ENCODE measurements around the gene TULP1.

DNA sequence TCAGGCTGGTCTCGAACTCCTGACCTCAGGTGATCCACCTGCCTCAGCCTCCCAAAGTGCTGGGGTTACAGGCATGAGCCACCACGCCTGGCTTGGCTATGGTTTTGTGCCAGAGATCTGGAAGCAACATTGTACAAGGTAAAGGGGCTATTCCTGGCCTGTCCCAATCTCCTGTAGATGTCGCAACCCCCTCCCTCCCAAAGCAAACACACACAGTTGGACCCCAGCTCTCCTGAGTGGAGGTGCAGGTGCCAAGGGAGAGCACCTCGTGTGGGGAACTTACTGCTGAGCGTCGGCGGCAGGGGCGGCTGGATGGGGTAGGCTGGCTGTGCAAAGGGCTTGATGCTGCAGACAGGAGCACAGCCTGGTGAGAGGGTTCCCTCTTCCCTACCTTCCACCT lies 35.7 kb downstream of the TULP1 start:
- TF ChIP-seq ZNF160 (CRISPR knock-in tag; IDR thresholded peaks at IDR 0.05), result no peak
- no peak for TF ChIP-seq RAD51 (IDR thresholded peaks at IDR 0.05; ENCODE audit: borderline replicate concordance)
- TF ChIP-seq TCF7L2 (IDR thresholded peaks at IDR 0.05; ENCODE audit: low read depth, low read length), result no peak
- TF ChIP-seq POLR2AphosphoS5 (IDR thresholded peaks at IDR 0.05; ENCODE audit: low read depth, low read length), result no peak
- TF ChIP-seq U2AF2 (IDR thresholded peaks at IDR 0.05; ENCODE audit: low read depth, low read length), result no peak
- TF ChIP-seq, protein P1, sequence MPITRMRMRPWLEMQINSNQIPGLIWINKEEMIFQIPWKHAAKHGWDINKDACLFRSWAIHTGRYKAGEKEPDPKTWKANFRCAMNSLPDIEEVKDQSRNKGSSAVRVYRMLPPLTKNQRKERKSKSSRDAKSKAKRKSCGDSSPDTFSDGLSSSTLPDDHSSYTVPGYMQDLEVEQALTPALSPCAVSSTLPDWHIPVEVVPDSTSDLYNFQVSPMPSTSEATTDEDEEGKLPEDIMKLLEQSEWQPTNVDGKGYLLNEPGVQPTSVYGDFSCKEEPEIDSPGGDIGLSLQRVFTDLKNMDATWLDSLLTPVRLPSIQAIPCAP (CRISPR knock-in tag; IDR thresholded peaks at IDR 0.05; ENCODE audit: low read depth), result no peak
- TF ChIP-seq KLF9 (CRISPR knock-in tag; IDR thresholded peaks at IDR 0.05; ENCODE audit: low read depth), result no peak
- TF ChIP-seq, protein P2, sequence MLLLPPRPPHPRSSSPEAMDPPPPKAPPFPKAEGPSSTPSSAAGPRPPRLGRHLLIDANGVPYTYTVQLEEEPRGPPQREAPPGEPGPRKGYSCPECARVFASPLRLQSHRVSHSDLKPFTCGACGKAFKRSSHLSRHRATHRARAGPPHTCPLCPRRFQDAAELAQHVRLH (CRISPR knock-in tag; IDR thresholded peaks at IDR 0.05; ENCODE audit: borderline replicate concordance, low read depth), result no peak
- TF ChIP-seq SMAD1 (CRISPR knock-in tag; IDR thresholded peaks at IDR 0.05; ENCODE audit: borderline replicate concordance, low read depth), result no peak
- no peak for TF ChIP-seq NR2F6 (IDR thresholded peaks at IDR 0.05)
- TF ChIP-seq NR2F6 (CRISPR knock-in tag; IDR thresholded peaks at IDR 0.05), result no peak
- no peak for TF ChIP-seq NFYB (CRISPR knock-in tag; IDR thresholded peaks at IDR 0.05)
